GM18499 (cell line): Measurements from ENCODE around the gene KLK7.
"Not testable (repeated sequence)": the region's sequence is repeated elsewhere in the genome, so short reads cannot be mapped to it uniquely, and the experiment has no call there.

ENCODE experiments used
- ATAC-seq: cut with Tn5 transposase; IDR thresholded peaks from one replicate; pipeline ENCODE4 v1.9.1; 2021; ENCODE audit warnings: moderate number of reproducible peaks; ENCODE audit not compliant: insufficient read depth, unreplicated experiment

Gene KLK7

DNA sequence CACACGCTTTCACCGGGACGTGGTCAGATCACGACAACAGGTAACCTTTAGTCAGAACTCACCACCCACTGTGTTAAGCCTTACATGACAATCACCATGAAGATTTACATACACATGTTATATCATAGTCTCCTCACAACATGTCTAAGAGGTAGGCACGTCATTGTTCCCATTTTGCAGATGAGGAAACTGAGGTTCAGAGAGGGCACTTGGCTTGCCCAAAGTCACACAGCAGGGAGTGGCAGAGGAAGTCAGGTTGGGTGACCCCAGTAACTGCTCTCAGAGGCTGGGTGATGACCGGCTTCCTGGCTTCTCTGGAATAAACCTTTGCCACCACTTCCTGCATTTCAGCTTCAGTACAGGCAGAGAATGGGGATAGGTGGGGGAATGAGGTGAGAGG lies 30.5 kb upstream of the KLK7 start:
- no peak for ATAC-seq

DNA sequence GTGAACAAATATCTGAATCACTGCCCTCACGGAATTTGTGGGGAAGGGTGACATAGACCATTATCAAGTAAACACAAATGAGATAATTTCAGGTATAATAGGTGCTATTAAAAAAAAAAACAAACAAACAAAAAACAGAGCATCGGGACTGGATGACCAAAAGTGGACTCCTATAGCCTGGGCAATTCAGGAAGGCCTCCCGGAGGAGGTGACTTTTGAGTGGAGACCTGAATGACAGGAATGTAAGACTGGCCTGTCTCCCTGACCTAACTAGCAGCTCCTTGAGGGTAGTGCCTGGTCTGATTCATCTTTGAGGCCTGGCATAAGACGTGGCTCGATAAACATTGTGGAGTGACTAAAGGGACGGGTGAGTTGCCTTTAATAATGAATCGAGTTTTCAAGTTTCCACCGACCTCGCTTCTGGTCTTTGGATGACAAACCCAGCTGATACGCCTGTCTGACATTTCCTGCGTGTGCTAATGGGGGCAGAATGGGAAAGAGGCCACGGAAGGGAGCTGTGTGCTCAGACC lies 29.0 kb upstream of the KLK7 start:
- ATAC-seq, result no peak

- ATAC-seq, result no peak
Measured at GRCh38 chr19:51010066-51010795, 26.5 kb upstream of the KLK7 start.

- ATAC-seq, result no peak
Measured at GRCh38 chr19:51009061-51009891, 25.6 kb upstream of the KLK7 start.

DNA sequence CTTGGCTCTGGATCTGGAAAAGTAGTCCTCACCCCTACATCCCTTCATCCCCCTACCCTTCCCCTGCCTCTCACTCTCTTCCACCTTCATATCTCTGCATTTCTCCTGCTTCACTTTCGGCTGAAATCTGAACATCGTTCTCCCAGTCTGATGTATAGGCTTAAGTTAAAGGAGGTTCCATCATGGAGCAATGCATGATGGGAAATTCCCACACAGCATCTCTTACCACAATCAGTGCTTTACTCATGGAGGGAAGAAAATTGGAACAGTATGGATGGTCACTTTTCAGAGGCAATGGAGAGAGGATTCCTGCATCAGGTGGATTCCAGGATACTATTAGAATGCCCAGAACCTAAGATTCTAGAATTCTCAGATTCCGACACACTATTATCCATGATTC lies 23.8 kb upstream of the KLK7 start:
- ATAC-seq, result no peak

GRCh38 chr19:51006406-51006805 lies 22.7 kb upstream of the KLK7 start:
- ATAC-seq, result no peak

DNA sequence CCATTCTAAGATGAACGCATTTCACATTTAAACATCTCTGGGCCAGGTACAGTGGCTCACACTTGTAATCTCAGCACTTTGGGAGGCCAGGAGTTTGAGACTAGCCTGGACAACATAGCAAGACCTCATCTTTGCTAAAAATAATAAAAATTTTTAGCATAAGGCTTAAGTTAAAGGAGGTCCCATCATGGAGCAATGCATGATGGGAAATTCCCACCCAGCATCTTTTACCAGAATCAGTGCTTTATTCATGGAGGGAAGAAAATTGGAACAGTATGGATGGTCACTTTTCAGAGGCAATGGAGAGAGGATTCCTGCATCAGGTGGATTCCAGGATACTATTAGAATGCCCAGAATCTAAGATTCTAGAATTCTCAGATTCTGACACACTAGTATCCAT lies 21.5 kb upstream of the KLK7 start:
- ATAC-seq, result no peak

- no peak for ATAC-seq
Measured at GRCh38 chr19:51003316-51003715, 19.6 kb upstream of the KLK7 start.

DNA sequence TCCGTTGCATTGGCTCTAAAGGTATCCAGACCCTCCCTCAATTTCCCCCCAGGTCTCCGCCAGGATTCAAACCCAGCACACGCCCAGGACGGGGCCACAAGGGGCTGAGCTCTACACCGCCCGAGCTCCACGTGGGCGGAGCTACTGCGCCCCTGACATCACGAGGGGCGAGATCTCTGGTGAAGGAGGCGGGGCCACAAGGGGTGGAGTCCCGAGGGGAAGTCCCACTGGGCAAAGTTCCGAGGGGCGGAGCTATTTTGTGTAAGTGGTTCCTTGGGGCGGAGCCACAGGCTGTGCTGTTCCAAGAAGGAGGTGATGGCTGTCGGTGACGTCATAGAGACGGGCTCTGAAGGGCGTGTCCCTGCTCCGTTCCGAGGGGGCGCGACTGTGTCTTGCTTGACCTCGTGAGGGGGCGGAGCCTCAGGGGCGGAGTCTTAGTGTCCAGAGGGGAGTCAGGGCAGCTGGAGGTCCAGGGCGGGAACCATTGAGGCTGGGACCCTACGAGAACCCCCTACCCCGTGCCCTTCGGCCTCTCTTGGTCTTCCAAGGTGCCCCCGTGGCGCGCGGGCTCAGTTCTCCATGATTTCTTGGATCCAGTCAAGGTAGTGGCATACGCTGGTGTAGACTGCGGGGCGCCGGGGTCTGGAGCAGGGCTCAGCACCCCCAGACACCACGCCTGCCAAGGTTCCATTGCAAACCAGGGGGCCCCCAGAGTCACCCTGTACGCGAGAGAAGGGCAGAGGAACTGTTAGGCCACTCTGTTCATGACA lies 19.0 kb upstream of the KLK7 start:
- no peak for ATAC-seq

GRCh38 chr19:51002089-51002532 lies 18.4 kb upstream of the KLK7 start:
- ATAC-seq, result no peak

DNA sequence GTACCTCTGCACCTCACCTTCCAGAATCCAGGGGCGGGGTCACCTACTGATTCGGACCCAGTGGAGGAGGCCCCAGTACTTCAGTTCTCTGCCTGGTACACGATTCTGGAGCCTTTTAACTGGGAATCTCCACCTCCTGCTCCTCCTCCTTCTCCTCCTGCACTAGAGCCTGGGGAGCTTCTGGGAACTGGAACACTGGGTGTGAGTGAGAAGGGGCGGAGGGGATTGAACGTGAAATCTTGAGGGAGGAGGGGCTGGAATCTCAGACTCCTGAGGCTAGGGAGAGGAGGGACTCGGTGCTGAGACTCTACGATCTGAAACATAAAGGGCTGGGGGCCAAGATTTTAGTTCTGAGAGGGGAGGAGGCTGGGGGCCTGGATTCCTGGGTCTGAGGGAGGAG lies 17.8 kb upstream of the KLK7 start, which contains the start of gene KLK8:
TSS of gene KLK8 (minus strand) at position 90 of the 400 bp plus-strand sequence. CDS start 437 bp downstream, outside the sequence.
- ATAC-seq, result no peak

- no peak for ATAC-seq
Measured at GRCh38 chr19:51000981-51001380, 17.3 kb upstream of the KLK7 start.

- ATAC-seq, result no peak
Measured at GRCh38 chr19:51000426-51000825, 16.7 kb upstream of the KLK7 start.

DNA sequence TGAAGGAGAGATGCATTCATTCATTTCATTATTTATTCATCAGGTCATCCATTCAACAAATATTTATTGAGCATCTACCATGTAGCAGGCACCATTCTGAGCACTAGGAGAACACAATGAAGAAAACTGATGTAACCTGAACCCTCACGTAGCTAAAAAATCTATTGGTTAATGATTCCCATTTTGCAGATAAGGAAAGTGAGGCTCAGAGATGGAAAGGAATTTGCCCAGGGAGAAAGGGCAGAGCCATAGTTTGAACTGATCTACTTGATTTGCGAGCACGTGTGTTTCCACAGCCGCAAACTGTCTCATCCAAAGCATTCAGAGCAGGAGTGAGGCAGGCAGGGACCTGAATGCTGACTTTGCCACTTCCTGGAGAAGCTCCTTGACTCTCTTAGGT lies 15.0 kb upstream of the KLK7 start:
- no peak for ATAC-seq

DNA sequence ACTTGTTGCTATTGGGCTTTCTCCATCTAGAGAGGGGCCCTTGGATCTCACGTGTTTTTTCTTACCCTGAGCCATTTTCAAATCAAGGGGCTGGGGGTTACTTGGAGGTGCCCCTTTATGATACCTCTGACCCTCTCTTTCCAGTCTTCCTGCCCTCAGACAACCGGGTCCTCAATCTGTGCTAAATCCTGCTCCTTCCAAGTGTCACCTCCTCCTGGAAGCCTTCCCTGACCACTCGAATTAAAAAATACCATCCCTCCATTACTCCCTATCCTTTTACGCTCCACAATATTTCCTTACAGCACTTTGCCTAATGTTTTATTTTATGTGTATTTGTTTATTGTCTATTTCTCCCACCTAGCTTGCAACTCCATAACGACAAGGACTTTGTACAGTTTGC lies 14.3 kb upstream of the KLK7 start:
- ATAC-seq, result no peak

- no peak for ATAC-seq
Measured at GRCh38 chr19:50994129-50994528, 10.4 kb upstream of the KLK7 start.

- no peak for ATAC-seq
Measured at GRCh38 chr19:50992666-50993035, 8.9 kb upstream of the KLK7 start.

GRCh38 chr19:50984416-50984815 lies 699 bp upstream of the KLK7 start:
- ATAC-seq, result not testable (repeated sequence)

DNA sequence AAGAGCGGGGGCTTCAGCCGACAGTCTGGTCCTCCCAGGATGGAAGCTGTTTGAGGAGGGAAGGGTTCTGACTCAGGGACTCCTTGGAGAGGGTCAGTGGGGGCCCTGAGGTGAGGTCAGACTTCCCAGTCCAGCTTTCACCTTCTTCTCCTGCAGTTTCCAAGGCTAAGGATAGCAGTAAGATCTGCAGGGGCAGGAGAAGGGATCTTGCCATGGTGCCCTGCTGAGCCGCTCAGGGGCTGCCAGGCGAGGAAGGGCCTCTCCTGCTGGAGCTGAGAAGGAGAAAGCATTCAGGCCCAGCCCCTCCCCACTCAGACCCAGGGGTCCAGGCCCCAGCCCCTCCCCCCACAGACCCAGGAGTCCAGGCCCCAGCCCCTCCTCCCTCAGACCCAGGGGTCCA lies 1.5 kb downstream of the KLK7 start:
- ATAC-seq, result no peak

- ATAC-seq, result no peak
Measured at GRCh38 chr19:50981587-50982146, 2.0 kb downstream of the KLK7 start.
